CD14-positive monocyte (primary cell): ENCODE data around the gene PRIM2. TPM values are rescaled to one million over a fixed set of nuclear protein-coding genes. Genes with fewer than 3 reads are reported as not detected.

ENCODE experiments used
- DNase-seq, 3 donors: peaks; one replicate each; pipeline ENCODE4 v3.0.0-alpha.2; 2011 to 2022
- H2AFZ ChIP-seq: 2 replicates; pipeline ENCODE4 v1.6.0; 2012; ENCODE audit warnings: mild to moderate bottlenecking, low read depth, low read length, inconsistent platforms; ENCODE audit not compliant: insufficient read depth, poor library complexity, severe bottlenecking
- H3K27ac ChIP-seq, 2 donors: 1 replicate in 1 of 2; 2 replicates in 1 of 2; pipeline ENCODE4 v1.5.1; 2012 to 2013; ENCODE audit warnings: low read length in 2 of 2, control low read depth in 1 of 2, inconsistent platforms in 1 of 2, low read depth in 1 of 2, mild to moderate bottlenecking in 1 of 2
- H3K27me3 ChIP-seq, 2 donors: one replicate each; pipeline versions ENCODE4 v1.6.0 to v1.6.1; 2011 to 2013; ENCODE audit warnings: low read length in 2 of 2; ENCODE audit not compliant: control insufficient read depth in 2 of 2, insufficient read depth in 2 of 2
- H3K36me3 ChIP-seq, 2 donors: replicated peaks in 1 of 2; 1 replicate in 1 of 2; 2 replicates in 1 of 2; pipeline versions ENCODE4 v1.5.1 to v1.6.1; 2012 to 2013; ENCODE audit warnings: low read length in 2 of 2, control low read depth in 1 of 2, inconsistent platforms in 1 of 2, mild to moderate bottlenecking in 1 of 2; ENCODE audit not compliant: insufficient read depth in 2 of 2, control insufficient read depth in 1 of 2
- H3K4me1 ChIP-seq, 2 donors: 1 replicate in 1 of 2; 2 replicates in 1 of 2; pipeline versions ENCODE4 v1.5.1 to v1.6.1; 2012 to 2013; ENCODE audit warnings: low read length in 2 of 2, control low read depth in 1 of 2, inconsistent platforms in 1 of 2, mild to moderate bottlenecking in 1 of 2, moderate library complexity in 1 of 2; ENCODE audit not compliant: insufficient read depth in 2 of 2, control insufficient read depth in 1 of 2
- H3K4me2 ChIP-seq: replicated peaks from 2 replicates; pipeline ENCODE3; 2012; ENCODE audit warnings: low read length, moderate library complexity, mild to moderate bottlenecking; ENCODE audit not compliant: poor library complexity, severe bottlenecking; ENCODE audit errors: extremely low read depth
- H3K4me3 ChIP-seq, 3 experiments: fragments of 200-600 bp in 1 of 3; sonication (generic) in 1 of 3; replicated peaks in 1 of 3; 1 replicate in 2 of 3; 2 replicates in 1 of 3; pipeline ENCODE4 v1.5.1; 2011 to 2013; ENCODE audit warnings: low read length in 3 of 3, mild to moderate bottlenecking in 3 of 3, control low read depth in 2 of 3, low read depth in 2 of 3, inconsistent platforms in 1 of 3, moderate library complexity in 1 of 3
- H3K79me2 ChIP-seq: 2 replicates; pipeline ENCODE4 v1.6.0; 2012; ENCODE audit warnings: mild to moderate bottlenecking, control low read depth, inconsistent platforms, low read length, moderate library complexity; ENCODE audit not compliant: insufficient read depth
- H3K9ac ChIP-seq: 2 replicates; pipeline ENCODE4 v1.6.0; 2017; ENCODE audit warnings: low read length, mild to moderate bottlenecking; ENCODE audit not compliant: insufficient read depth, poor library complexity, severe bottlenecking
- H3K9me3 ChIP-seq, 2 donors: replicated peaks in 1 of 2; 1 replicate in 1 of 2; 2 replicates in 1 of 2; pipeline versions ENCODE4 v1.5.1 to v1.6.1; 2012 to 2013; ENCODE audit warnings: low read length in 2 of 2, control low read depth in 1 of 2; ENCODE audit not compliant: control insufficient read depth in 1 of 2, insufficient read depth in 1 of 2
- H4K20me1 ChIP-seq: 2 replicates; pipeline ENCODE4 v1.6.0; 2012; ENCODE audit warnings: mild to moderate bottlenecking, low read length, control low read depth, moderate library complexity; ENCODE audit not compliant: insufficient read depth
- H3K27ac Mint-ChIP-seq, 7 donors: one replicate each; pipeline ENCODE4 v1.8.0; 2020; ENCODE audit warnings: mild to moderate bottlenecking in 7 of 7, mixed read lengths in 7 of 7, moderate library complexity in 6 of 7, inconsistent platforms in 2 of 7
- H3K27me3 Mint-ChIP-seq, 3 donors: one replicate each; pipeline ENCODE4 v1.8.0; 2021 to 2022; ENCODE audit warnings: low read depth in 3 of 3, mild to moderate bottlenecking in 3 of 3, mixed read lengths in 3 of 3, moderate library complexity in 3 of 3, inconsistent platforms in 1 of 3
- H3K36me3 Mint-ChIP-seq, 2 donors: one replicate each; pipeline ENCODE4 v1.8.0; 2020; ENCODE audit warnings: mixed read lengths in 2 of 2, inconsistent platforms in 1 of 2, mild to moderate bottlenecking in 1 of 2
- H3K4me1 Mint-ChIP-seq: one replicate; pipeline ENCODE4 v1.8.0; 2020; ENCODE audit warnings: mild to moderate bottlenecking, mixed read lengths
- H3K4me3 Mint-ChIP-seq, 2 donors: one replicate each; pipeline ENCODE4 v1.8.0; 2020; ENCODE audit warnings: mild to moderate bottlenecking in 2 of 2, mixed read lengths in 2 of 2, moderate library complexity in 1 of 2
- H3K9me3 Mint-ChIP-seq, 7 donors: one replicate each; pipeline ENCODE4 v1.8.0; 2020 to 2022; ENCODE audit warnings: mixed read lengths in 7 of 7, mild to moderate bottlenecking in 6 of 7, moderate library complexity in 6 of 7, inconsistent platforms in 2 of 7
- WGBS: methylation state at CpG from one replicate; pipeline ENCODE4 v1.1.5; 2013; ENCODE audit warnings: missing lambda C conversion rate; ENCODE audit not compliant: insufficient coverage; 5-methylcytosine and 5-hydroxymethylcytosine counted together
- intact Hi-C, 2 donors: fragments of 100-400 bp; cut with micrococcal nuclease; formaldehyde crosslinking; loops; one replicate each; pipeline versions ENCODE4 v1.15.0 to v1.15.1; 2023
- polyA plus RNA-seq, 3 donors: library from polyadenylated mRNA; depleted of rRNA in 1 of 3; unstranded in 2 of 3; stranded (reverse) in 1 of 3; fragments of 300-500 nt in 2 of 3; fragments of >200 nt in 1 of 3; fragmentation: Illumina TruSeq in 2 of 3; gene quantifications; 1 replicate in 2 of 3; 2 replicates in 1 of 3; pipeline ENCODE4 v1.2.3, GENCODE V29; 2012 to 2021
- TF ChIP-seq, protein P1 (sequence below): fragments of 200-600 bp; IDR thresholded peaks from one replicate; pipeline ENCODE4 v1.8.0; 2022; ENCODE audit warnings: antibody characterized with exemption, mild to moderate bottlenecking

The PRIM2 gene
- polyA plus RNA-seq, 3 donors, result 2.8 to 5.1 (median 4.2) TPM

DNA sequence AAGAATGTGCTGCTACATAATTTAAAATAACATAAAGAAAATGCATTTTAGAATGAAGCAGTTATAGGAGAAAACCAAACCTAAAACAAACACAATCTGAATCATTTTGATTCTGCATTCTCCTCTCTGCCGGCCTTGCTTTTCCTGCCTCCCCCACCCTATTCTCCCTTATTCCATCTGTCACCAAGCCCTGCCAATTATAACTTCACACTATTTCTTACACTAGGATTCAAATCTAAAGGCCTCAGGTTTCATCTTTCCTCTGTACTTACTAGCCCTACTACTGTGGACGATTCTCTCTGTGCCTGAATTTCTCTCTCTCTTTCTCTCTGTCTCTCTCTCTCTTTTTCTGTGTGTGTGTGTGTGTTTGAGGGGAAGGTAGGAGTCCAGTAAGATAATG lies 18.7 kb upstream of the PRIM2 start:
- H3K27me3 Mint-ChIP-seq, result peaks cover 0 to 6% (median 4%) of the 10 kb centered on the region in 3 donors
- H3K27ac ChIP-seq, result no peak overlapping the region
- no peak overlapping the region for H3K4me2 ChIP-seq
- H3K27me3 ChIP-seq, result no peaks in the 10 kb centered on the region
- DNase-seq, result no peak
- intact Hi-C loops, result no loop called here
- no peaks in the 10 kb centered on the region for H3K79me2 ChIP-seq
- no peak overlapping the region for H3K27ac Mint-ChIP-seq
- no peak overlapping the region for H3K9ac ChIP-seq
- WGBS, result 100% methylated on average over 1 of the region's 2 CpGs
- H3K36me3 Mint-ChIP-seq, result no peaks in the 10 kb centered on the region
- H3K4me1 ChIP-seq, result no peaks in the 10 kb centered on the region
- TF ChIP-seq, protein P1, sequence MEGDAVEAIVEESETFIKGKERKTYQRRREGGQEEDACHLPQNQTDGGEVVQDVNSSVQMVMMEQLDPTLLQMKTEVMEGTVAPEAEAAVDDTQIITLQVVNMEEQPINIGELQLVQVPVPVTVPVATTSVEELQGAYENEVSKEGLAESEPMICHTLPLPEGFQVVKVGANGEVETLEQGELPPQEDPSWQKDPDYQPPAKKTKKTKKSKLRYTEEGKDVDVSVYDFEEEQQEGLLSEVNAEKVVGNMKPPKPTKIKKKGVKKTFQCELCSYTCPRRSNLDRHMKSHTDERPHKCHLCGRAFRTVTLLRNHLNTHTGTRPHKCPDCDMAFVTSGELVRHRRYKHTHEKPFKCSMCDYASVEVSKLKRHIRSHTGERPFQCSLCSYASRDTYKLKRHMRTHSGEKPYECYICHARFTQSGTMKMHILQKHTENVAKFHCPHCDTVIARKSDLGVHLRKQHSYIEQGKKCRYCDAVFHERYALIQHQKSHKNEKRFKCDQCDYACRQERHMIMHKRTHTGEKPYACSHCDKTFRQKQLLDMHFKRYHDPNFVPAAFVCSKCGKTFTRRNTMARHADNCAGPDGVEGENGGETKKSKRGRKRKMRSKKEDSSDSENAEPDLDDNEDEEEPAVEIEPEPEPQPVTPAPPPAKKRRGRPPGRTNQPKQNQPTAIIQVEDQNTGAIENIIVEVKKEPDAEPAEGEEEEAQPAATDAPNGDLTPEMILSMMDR, result no peak
- no peak overlapping the region for H2AFZ ChIP-seq
- no peaks in the 10 kb centered on the region for H4K20me1 ChIP-seq
- no peaks in the 10 kb centered on the region for H3K36me3 ChIP-seq
- no peaks in the 10 kb centered on the region for H3K4me1 Mint-ChIP-seq
- no peaks in the 10 kb centered on the region for H3K9me3 ChIP-seq
- H3K9me3 Mint-ChIP-seq, result no peaks in the 10 kb centered on the region
- H3K4me3 Mint-ChIP-seq, result no peak overlapping the region
- H3K4me3 ChIP-seq, result no peak overlapping the region

DNA sequence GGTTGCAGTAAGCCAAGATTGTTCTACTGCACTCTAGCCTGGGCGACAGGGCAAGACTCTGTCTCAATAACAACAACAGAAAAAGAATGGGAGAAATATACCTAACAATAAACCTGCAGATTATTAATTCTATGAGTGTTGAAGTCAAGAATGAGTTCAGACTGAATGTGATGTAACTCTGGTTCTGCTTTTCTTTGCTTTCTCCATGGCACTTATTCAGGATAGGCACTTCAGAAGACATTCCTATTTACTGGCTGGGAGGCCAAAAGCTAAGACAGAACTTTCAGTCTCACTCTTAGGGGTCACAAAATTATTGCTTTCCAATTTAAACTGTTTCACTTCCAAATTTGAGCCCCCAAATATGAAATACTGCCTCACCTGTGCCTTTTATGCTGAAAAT lies 15.7 kb upstream of the PRIM2 start:
- intact Hi-C loops, result no loop called here
- Mint-ChIP-seq H3K4me3 (no peak overlapping the region), H3K36me3 (no peaks in the 10 kb centered on the region), H3K27ac (no peak overlapping the region), H3K9me3 (no peaks in the 10 kb centered on the region), H3K4me1 (no peaks in the 10 kb centered on the region), H3K27me3 (peaks cover 2 to 6% (median 4%) of the 10 kb centered on the region in 3 donors)
- no peaks in the 10 kb centered on the region for H3K9me3 ChIP-seq
- no peak overlapping the region for H3K4me3 ChIP-seq
- no peaks in the 10 kb centered on the region for H3K79me2 ChIP-seq
- TF ChIP-seq, protein P1, result no peak
- H3K4me2 ChIP-seq, result no peak overlapping the region
- no peak overlapping the region for H3K27ac ChIP-seq
- no peak for DNase-seq
- no peaks in the 10 kb centered on the region for H3K4me1 ChIP-seq
- no peaks in the 10 kb centered on the region for H3K36me3 ChIP-seq
- no peak overlapping the region for H2AFZ ChIP-seq
- no peaks in the 10 kb centered on the region for H3K27me3 ChIP-seq
- H3K9ac ChIP-seq, result no peak overlapping the region
- no peaks in the 10 kb centered on the region for H4K20me1 ChIP-seq
- no CpG with 5 or more reads among the region's 1 CpG for WGBS
